ENCODE results near the gene MBP.

MBP gene

DNA sequence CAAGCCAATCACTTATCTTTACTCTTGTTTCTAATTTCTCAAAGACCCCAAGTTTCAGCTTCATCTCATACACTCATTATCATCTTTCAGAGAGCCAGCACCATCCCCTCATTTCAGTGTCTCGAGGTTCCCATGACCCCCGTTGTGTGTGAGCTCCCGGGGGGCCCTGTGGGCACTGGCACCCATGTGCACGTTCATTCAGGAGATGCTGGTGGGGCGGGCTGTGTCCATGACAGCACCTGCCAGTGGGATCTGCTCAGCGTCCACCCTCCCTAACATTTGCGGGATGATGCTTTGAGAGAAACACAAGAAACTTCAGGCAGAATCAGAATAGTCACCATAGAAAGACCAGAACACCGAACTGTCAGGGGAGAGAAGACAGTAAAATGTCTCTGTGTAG lies 120.5 kb downstream of the MBP start:
- Mint-ChIP-seq H3K4me3 (no peak overlapping the region), H3K27ac (peak overlapping the region; percentile 89), H3K9me3 (no peaks in the 10 kb centered on the region), H3K36me3 (peaks cover 78% of the 10 kb centered on the region), H3K4me1 (peaks cover 66% of the 10 kb centered on the region)
- DNase-seq (ENCODE audit: low spot score in 2 of 2) (no peak), ATAC-seq (no peak)

DNA sequence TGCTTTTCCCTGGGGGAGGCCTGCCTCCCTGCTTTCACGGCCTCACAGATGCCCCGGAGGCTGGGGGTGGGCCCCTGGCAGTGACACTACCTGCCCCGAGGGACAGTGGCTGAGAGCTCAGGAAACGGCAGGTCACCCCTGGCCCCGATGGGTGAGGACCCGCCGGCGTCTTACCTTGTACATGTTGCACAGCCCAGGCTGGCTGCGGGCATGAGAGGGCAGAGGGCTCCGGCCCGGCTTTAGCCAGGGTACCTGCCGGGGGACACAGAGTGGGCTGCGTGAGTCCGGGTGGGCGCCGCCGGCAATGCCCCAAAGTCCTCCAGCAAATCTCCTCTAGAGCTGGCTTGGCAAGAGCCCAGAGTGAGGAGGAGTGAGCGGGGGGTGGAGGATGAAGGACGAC lies 122.9 kb downstream of the MBP start:
- peak overlapping the region; percentile 89 for H3K27ac Mint-ChIP-seq
- no peak for ATAC-seq
- no peaks in the 10 kb centered on the region for H3K9me3 Mint-ChIP-seq
- DNase-seq (ENCODE audit: low spot score in 2 of 2): no peak
- peaks cover 66% of the 10 kb centered on the region for H3K4me1 Mint-ChIP-seq
- H3K4me3 Mint-ChIP-seq: no peak overlapping the region
- peaks cover 55% of the 10 kb centered on the region for H3K36me3 Mint-ChIP-seq

DNA sequence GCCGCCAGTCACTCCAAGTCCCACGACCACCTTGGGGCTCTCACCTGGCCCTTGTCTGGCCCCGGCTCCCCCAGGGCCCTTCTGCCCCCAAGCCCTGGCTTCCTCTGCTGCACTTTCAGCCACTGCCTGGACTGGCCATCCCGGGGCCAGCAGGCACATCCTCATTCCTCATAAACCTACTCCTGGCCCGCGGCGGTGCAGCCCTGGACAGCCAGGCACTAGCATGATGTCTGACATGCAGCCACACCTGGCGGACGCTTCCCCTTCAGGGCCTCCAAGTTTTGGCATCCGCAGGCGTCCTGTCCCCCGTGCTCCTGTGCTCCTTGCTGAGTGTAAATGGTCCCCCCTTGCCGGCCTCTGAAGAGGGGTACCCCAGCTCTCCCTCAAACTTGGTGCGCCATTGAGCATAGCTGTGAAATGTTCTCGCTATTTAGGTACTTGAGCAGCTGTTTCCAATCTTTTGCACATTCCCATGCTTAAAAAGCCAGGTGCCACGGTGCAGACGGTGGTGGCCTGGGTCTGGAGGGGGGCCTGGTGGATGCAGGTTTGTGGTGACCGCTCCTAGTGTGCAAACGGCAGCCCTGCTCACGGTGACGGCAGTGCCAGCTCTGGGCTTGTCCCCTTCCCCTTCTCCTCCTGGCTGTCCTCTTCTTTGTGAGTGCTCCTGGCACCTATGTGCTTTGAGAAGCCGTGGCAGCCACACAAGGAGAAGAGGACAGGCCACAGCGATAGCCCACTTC lies 123.8 kb downstream of the MBP start:
- ATAC-seq: no peak
- H3K4me1 Mint-ChIP-seq: peaks cover 63% of the 10 kb centered on the region
- DNase-seq (ENCODE audit: low spot score in 2 of 2): no peak
- peak overlapping the region; percentile 79 for H3K27ac Mint-ChIP-seq
- H3K36me3 Mint-ChIP-seq: peaks cover 46% of the 10 kb centered on the region
- H3K4me3 Mint-ChIP-seq: no peak overlapping the region
- H3K9me3 Mint-ChIP-seq: no peaks in the 10 kb centered on the region

DNA sequence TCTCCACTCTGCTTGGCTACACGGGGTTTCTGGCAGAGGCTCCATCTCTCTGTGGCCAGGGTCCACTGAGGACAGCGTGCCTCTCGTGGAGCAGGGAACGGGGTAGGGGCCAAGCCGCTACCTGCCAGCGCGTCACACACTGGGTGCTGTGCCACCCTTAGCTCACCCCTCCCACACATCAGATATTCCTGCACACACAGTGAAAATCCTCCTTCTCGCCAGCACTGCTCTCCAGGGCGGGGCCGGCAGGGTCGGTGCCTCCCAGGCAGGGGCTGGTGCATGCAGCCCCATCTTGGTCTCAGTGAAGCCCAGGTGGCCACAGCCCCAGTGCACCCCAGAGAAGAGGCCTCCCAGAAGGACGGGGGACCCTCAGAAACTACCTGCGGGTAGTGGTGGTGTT lies 124.6 kb downstream of the MBP start:
- H3K4me1 Mint-ChIP-seq: peaks cover 59% of the 10 kb centered on the region
- DNase-seq (ENCODE audit: low spot score in 2 of 2) (peak in 1 of 2 donors; percentile 40), ATAC-seq (no peak)
- no peaks in the 10 kb centered on the region for H3K9me3 Mint-ChIP-seq
- H3K36me3 Mint-ChIP-seq: peaks cover 40% of the 10 kb centered on the region
- no peak overlapping the region for H3K4me3 Mint-ChIP-seq
- H3K27ac Mint-ChIP-seq: peak overlapping the region; percentile 79

DNA sequence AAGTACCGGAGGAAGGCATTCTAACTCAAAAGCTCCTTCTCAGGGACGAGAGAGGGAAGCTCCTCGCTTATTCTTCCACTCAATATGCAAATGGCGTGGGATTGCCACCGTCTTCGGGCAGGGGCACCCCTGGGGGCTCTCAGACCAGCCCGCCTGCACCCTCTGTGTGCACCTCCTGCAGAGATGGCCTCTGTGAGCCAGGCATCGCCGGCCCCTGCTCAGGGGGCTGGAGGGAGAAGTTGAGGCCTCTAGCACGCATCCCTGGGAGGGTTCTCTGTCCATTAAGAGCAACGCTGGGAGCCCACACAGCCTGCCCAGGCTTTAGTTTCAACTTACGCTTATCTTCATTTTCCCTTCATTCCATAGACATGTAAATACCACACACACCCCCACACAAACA lies 125.3 kb downstream of the MBP start:
- H3K36me3 Mint-ChIP-seq: peaks cover 33% of the 10 kb centered on the region
- peak overlapping the region; percentile 79 for H3K27ac Mint-ChIP-seq
- ATAC-seq (no peak), DNase-seq (ENCODE audit: low spot score in 2 of 2) (peak in 1 of 2 donors; percentile 38)
- no peaks in the 10 kb centered on the region for H3K9me3 Mint-ChIP-seq
- H3K4me3 Mint-ChIP-seq: no peak overlapping the region
- H3K4me1 Mint-ChIP-seq: peaks cover 56% of the 10 kb centered on the region

DNA sequence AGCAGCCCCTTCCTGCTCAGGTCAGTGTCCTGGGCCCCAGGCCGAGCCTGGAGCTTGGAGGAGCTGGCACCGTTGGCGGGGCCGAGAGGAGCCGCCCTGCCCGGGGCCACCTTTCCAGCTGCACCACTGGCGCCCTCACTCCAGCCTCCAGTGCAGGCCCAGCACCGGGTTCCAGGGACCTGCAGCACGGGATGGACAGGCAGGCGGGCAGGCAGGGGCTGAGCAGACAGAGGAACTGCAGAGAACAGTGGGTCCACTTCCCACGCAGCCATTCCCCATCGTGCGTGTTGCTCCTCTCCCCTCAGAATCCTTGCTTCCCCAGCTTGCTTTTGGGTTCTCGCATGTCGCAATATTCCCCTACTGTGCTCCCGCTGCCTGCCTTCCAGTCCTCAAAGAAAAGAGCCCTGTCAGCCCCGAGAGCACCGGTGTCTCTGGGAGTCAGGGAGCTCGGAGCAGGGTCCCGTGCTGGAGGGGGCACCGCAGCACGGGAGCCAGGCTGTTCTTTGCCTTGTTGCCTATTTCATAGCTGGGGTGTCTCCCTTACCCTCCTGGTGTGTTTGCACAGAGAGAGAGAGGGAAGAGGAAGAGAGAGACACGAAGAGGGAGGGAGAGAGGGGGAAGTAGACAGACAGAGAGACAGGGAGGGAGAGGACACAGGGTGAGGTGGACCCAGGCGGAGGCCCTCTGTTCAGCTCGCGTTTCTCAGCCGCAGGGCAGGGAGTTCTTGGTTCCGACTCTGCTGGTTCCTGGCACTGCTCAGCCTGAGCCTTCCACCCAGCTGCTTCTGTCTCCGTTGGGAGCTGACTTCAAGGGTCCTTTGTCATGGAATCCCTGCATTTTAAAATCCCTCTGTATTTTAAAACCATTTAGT lies 126.0 kb downstream of the MBP start:
- Mint-ChIP-seq H3K4me3 (no peak overlapping the region), H3K27ac (peak overlapping the region; percentile 79), H3K36me3 (peaks cover 25% of the 10 kb centered on the region), H3K9me3 (no peaks in the 10 kb centered on the region), H3K4me1 (peaks cover 49% of the 10 kb centered on the region)
- peak in 1 of 2 donors; percentile 42 for DNase-seq (ENCODE audit: low spot score in 2 of 2)
- ATAC-seq: no peak

DNA sequence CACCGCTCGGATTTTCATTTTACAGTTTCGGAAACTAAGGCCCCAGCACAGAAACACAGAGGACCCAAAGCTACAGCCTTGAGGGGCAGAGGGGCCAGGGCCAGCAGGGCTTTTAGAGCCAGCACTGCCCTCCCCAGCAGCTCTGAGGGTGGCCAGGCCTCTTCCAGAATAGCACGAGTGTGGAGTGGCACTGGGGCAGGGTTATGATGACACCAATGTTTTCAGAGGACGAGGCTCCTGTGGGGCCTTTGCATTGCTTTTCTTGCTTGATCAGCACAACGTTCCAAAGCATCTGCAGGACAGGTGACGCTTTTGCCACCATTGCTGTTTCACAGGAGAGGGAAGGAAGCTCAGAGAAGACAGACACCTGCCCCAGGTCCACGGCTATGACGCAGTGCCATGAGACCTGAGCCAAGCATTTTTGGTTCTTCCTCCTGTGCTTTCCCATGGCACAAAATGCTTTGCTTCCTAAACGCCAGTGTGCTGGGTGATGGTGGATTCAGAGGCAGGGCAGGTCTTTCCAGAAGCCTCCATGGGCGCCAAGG lies 126.9 kb downstream of the MBP start:
- Mint-ChIP-seq H3K27ac (peak overlapping the region; percentile 79), H3K4me3 (no peak overlapping the region), H3K36me3 (peaks cover 17% of the 10 kb centered on the region), H3K4me1 (peaks cover 44% of the 10 kb centered on the region), H3K9me3 (no peaks in the 10 kb centered on the region)
- ATAC-seq (no peak), DNase-seq (ENCODE audit: low spot score in 2 of 2) (peak in 1 of 2 donors; percentile 40)

DNA sequence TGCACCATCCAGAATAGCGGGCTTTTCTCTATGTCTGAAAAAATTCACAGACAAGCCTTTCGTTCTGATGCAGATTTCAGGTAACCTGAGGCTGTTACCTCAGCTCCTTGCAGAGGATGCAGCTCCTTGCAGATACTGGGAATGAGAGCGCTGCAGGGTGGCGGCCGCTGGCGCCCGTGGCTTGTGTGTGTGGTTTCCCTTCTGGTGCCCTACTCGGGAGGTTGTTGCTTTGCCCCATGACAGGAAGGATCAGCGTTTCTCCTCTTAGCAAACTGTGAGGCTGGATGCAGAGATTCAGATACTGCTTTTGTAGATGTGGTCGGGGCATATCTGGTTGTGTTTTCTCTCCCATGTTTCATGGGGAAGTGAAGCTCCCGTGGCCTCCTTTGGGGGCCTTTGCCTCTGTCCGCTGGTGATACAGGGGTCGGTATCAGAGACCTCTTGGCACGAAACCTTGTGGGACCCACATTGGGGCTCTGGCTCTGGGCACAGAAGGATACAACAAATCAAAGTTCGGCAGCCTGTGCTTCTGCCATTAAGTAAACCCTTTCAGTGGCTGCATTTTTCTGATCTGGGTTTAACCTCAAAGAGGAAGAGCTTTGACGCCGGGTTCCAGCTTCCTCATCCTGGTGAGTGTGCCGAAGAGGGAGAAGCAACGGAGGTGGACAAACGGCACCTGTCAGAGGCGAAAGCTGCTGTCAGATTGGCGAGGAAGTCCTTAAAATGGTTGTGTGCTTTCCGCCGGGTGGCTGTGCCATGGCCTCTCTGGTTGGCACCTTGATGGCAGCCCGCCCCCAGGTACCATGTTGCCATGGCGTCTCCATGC lies 127.8 kb downstream of the MBP start:
- Mint-ChIP-seq H3K4me1 (peaks cover 39% of the 10 kb centered on the region), H3K27ac (peak overlapping the region; percentile 79), H3K36me3 (peaks cover 12% of the 10 kb centered on the region), H3K4me3 (peak overlapping the region; percentile 39), H3K9me3 (no peaks in the 10 kb centered on the region)
- ATAC-seq (peak; percentile 52), DNase-seq (ENCODE audit: low spot score in 2 of 2) (no peak)

DNA sequence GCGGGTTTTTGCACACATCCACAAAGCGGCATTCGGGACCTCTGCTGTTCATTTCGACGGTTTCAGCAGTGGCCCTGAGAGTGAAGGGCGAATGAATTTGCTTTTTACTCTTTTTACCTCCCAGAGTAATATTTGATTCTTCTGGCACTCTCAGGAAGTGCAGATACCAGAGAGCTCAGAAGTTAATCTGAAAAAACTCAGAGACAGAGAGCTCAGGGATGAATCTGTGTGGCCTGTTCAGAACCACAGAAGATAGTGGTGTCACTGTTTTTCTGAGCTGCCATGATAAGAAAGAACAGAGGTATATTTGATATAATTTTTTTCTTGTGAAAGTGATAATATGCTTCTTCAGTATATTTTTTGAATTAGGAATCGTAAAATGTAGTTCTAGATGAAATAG lies 129.3 kb downstream of the MBP start:
- Mint-ChIP-seq H3K4me1 (peaks cover 30% of the 10 kb centered on the region), H3K9me3 (no peaks in the 10 kb centered on the region), H3K36me3 (peaks cover 7% of the 10 kb centered on the region), H3K4me3 (no peak overlapping the region), H3K27ac (no peak overlapping the region)
- ATAC-seq (no peak), DNase-seq (ENCODE audit: low spot score in 2 of 2) (no peak)

DNA sequence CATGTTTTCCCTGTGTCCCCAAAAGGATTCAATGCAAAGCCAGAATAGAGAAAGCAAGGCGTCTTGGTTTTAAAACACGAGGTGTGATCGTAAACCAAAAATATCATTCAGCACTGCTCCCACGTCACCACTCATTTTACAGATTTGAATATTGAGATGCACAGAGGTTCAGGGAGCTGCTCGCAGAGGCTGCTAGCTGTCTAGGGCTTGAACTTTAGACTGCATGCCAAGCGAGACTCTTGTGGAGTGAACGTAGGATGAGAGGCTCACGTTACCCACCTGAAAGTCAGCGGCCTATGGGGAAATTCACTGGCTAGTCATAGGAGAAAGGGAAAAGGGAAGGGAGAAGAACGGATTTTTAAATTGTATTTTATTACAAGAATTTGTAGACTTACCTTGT lies 130.1 kb downstream of the MBP start:
- Mint-ChIP-seq H3K4me1 (peaks cover 28% of the 10 kb centered on the region), H3K4me3 (no peak overlapping the region), H3K36me3 (peaks cover 7% of the 10 kb centered on the region), H3K27ac (no peak overlapping the region), H3K9me3 (no peaks in the 10 kb centered on the region)
- DNase-seq (ENCODE audit: low spot score in 2 of 2) (no peak), ATAC-seq (no peak)

DNA sequence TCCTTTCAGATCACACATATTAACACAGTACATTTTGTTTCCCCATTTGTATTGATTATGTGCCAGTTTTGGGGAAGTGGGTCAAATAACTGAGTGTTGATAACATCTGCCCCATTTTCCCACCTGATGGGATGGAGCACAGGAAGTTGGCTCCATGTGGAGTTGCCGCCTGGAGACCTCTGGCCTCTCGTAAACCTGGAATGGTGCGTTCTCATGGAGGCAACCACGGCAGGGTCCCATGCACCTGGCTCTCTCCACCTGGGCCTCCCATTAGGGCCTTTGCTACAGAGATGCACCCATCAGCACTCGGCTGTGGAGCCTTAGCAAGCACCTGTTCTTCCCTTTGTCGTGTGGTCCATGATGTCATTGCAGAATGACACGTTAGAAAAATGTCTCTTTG lies 130.6 kb downstream of the MBP start:
- ATAC-seq: no peak
- DNase-seq (ENCODE audit: low spot score in 2 of 2): no peak
- H3K27ac Mint-ChIP-seq: no peak overlapping the region
- no peak overlapping the region for H3K4me3 Mint-ChIP-seq
- H3K36me3 Mint-ChIP-seq: peaks cover 7% of the 10 kb centered on the region
- H3K4me1 Mint-ChIP-seq: peaks cover 23% of the 10 kb centered on the region
- H3K9me3 Mint-ChIP-seq: no peaks in the 10 kb centered on the region

DNA sequence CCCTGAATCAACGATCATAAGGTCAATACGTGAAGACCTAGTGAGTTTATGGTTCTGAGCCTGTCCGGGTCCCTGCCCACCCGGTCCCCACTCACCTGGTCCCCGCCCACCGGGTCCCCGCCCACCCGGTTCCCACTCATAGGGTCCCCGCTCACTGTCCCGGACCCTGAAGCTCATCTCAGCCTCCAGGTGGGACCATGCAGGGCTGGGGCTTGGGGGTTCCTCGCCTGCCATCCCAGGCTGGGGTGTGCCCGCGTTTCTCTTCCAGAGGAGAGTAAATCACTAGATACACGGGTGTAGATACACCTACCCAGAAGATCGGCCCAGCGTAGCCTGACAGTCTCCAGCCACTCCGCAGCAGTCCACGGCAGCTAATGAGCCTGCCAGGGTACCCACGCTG lies 131.5 kb downstream of the MBP start:
- DNase-seq (ENCODE audit: low spot score in 2 of 2) (no peak), ATAC-seq (no peak)
- Mint-ChIP-seq H3K9me3 (no peaks in the 10 kb centered on the region), H3K36me3 (peaks cover 7% of the 10 kb centered on the region), H3K4me3 (no peak overlapping the region), H3K4me1 (peaks cover 16% of the 10 kb centered on the region), H3K27ac (no peak overlapping the region)

DNA sequence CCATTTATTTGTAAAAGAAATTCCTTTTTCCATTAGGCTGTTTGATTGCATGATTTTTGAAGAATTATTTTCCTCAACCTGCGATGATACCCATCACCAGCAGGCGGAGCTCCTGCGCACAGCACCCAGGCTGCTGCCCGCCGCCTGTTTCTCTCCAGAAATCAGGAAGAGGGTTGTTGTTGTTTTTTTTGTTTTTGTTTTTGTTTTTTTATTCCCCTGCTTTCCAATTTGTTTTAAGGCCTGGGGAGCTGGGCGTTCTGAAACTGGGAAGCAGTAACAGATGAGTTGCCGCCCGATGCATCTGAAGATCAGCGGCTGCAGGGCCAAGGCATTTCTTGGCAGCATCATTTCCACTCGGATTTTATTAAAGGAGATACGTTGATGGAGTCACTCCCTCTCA lies 132.1 kb downstream of the MBP start:
- Mint-ChIP-seq H3K4me1 (peaks cover 11% of the 10 kb centered on the region), H3K36me3 (peaks cover 7% of the 10 kb centered on the region), H3K4me3 (no peak overlapping the region), H3K9me3 (no peaks in the 10 kb centered on the region), H3K27ac (no peak overlapping the region)
- ATAC-seq (no peak), DNase-seq (ENCODE audit: low spot score in 2 of 2) (peak; percentile 29 to 63)

DNA sequence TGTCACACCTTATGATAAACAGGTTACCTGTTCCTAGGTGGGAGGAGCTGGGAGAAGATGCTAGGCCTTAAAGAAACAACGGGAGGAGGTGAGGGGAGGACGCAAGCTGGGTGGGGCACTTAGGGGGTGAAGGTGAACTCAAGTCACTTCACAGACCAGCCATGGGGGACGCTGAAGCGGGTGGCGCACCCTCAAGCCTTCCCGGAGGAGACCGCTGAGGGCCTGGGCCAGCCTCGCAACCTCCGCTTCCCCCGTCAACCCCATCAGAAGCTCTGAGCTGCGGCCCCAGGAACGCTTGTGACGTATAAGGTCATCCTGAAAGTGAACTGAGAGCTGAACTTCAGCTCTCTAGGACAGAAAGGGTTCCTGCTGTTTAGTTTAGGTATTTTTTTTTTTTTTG lies 133.5 kb downstream of the MBP start:
- Mint-ChIP-seq H3K4me1 (no peaks in the 10 kb centered on the region), H3K27ac (no peak overlapping the region), H3K9me3 (no peaks in the 10 kb centered on the region), H3K4me3 (no peak overlapping the region), H3K36me3 (peaks cover 7% of the 10 kb centered on the region)
- DNase-seq (ENCODE audit: low spot score in 2 of 2): no peak
- no peak for ATAC-seq
